ENCODE measurements around the gene IRF8.

GRCh38 chr16:85906349-85906748, 7.4 kb downstream of the IRF8 start:
- TF ChIP-seq, protein P1, sequence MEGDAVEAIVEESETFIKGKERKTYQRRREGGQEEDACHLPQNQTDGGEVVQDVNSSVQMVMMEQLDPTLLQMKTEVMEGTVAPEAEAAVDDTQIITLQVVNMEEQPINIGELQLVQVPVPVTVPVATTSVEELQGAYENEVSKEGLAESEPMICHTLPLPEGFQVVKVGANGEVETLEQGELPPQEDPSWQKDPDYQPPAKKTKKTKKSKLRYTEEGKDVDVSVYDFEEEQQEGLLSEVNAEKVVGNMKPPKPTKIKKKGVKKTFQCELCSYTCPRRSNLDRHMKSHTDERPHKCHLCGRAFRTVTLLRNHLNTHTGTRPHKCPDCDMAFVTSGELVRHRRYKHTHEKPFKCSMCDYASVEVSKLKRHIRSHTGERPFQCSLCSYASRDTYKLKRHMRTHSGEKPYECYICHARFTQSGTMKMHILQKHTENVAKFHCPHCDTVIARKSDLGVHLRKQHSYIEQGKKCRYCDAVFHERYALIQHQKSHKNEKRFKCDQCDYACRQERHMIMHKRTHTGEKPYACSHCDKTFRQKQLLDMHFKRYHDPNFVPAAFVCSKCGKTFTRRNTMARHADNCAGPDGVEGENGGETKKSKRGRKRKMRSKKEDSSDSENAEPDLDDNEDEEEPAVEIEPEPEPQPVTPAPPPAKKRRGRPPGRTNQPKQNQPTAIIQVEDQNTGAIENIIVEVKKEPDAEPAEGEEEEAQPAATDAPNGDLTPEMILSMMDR (IDR thresholded peaks at IDR 0.05), result no peak
- TF ChIP-seq POLR2A (IDR thresholded peaks at IDR 0.05), result no peak
